Measurements from ENCODE around the gene EFNB2. TPM values are rescaled to one million over a fixed set of nuclear protein-coding genes. Genes with fewer than 3 reads are reported as not detected.

The EFNB2 gene
- total and polyA plus RNA-seq, 9 of the 15 experiments (the other 6 are each of a cell fraction or from before 2014, with no cell fraction given): 0.01 to 0.29 (median 0.18) TPM

- TF ChIP-seq TCF7L2 (IDR thresholded peaks at IDR 0.05; ENCODE audit: low read depth, low read length): no peak
- no peak for TF ChIP-seq CTCF (IDR thresholded peaks at IDR 0.05 in 2 of 3, conservative IDR thresholded peaks at IDR 0.05 in 1 of 3; ENCODE audit: insufficient read depth in 2 of 3, low read depth in 1 of 3, low read length in 3 of 3)
- no peak for TF ChIP-seq BDP1 (IDR thresholded peaks at IDR 0.05; ENCODE audit: insufficient read depth, insufficient read length)
- TF ChIP-seq ZNF324 (CRISPR knock-in tag; IDR thresholded peaks at IDR 0.05): no peak
- no peak for TF ChIP-seq CXXC5 (CRISPR knock-in tag; IDR thresholded peaks at IDR 0.05)
- TF ChIP-seq CBX1 (IDR thresholded peaks at IDR 0.05; ENCODE audit: low read depth): no peak
- no peak for TF ChIP-seq LEF1 (IDR thresholded peaks at IDR 0.05)
- no peak for TF ChIP-seq MAZ (CRISPR knock-in tag; conservative IDR thresholded peaks at IDR 0.05 in 1 of 2, IDR thresholded peaks at IDR 0.05 in 1 of 2)
- TF ChIP-seq THAP7 (CRISPR knock-in tag; IDR thresholded peaks at IDR 0.05): no peak
- no peak for TF ChIP-seq ETV1 (tag; conservative IDR thresholded peaks at IDR 0.05; ENCODE audit: low read depth)
- no peak for TF ChIP-seq THRB (CRISPR knock-in tag; conservative IDR thresholded peaks at IDR 0.05)
- TF ChIP-seq BRD4 (IDR thresholded peaks at IDR 0.05): no peak
- no peak for TF ChIP-seq STAT5B (CRISPR knock-in tag; IDR thresholded peaks at IDR 0.05)
- no peak for TF ChIP-seq ZFP91 (CRISPR knock-in tag; IDR thresholded peaks at IDR 0.05)
- TF ChIP-seq PCBP2 (IDR thresholded peaks at IDR 0.05; ENCODE audit: low read depth, low read length, poor library complexity, severe bottlenecking): no peak
- no peak for TF ChIP-seq POLR3A (IDR thresholded peaks at IDR 0.05; ENCODE audit: borderline replicate concordance, extremely low read depth, insufficient read depth, insufficient read length)
- TF ChIP-seq ZNF263 (CRISPR knock-in tag; IDR thresholded peaks at IDR 0.05; ENCODE audit: borderline replicate concordance): no peak
- H3K36me3 ChIP-seq (ENCODE audit: control insufficient read depth, insufficient read depth, low read length): no peaks in the 10 kb centered on the region
- ATAC-seq (no peak), FAIRE-seq (no peak), DNase-seq (ENCODE audit: extremely low read depth in 1 of 4, low spot score in 3 of 4) (no peak)
- BruUV-seq (replicated peaks): no TSS peak
- H2AFZ ChIP-seq (ENCODE audit: low read depth, low read length): no peak overlapping the region
- no peaks in the 10 kb centered on the region for H3K9me3 ChIP-seq (replicated peaks; ENCODE audit: control insufficient read depth, insufficient read depth, low read depth, low read length)
- H3K4me1 ChIP-seq (replicated peaks in 1 of 2; ENCODE audit: control insufficient read depth in 2 of 2, insufficient read depth in 2 of 2, low read length in 2 of 2): no peaks in the 10 kb centered on the region; a peak in 1 of 5 replicates
- no peak overlapping the region for H3K9ac ChIP-seq (ENCODE audit: insufficient read depth in 1 of 2, low read depth in 2 of 2, low read length in 2 of 2)
- ChIA-PET CTCF (ENCODE audit: low intra/inter-chr PET ratio) (no interaction called here), POLR2A (no interaction called here)
- in situ Hi-C loops (cut with MboI): no loop called here
- WGBS (ENCODE audit: insufficient coverage, low coverage, missing lambda C conversion rate): 2% methylated on average over 5 of the region's 5 CpGs
- intact Hi-C loops (cut with micrococcal nuclease): no loop called here
- no peak overlapping the region for H3K4me2 ChIP-seq (ENCODE audit: insufficient read depth, low read length)
- H3K79me2 ChIP-seq (ENCODE audit: control insufficient read depth, insufficient read depth, low read length): no peaks in the 10 kb centered on the region
- no peaks in the 10 kb centered on the region for H4K20me1 ChIP-seq (replicated peaks; ENCODE audit: control insufficient read depth, insufficient read depth, low read length)
- H3K27ac ChIP-seq (ENCODE audit: extremely low read depth, low read depth, low read length): no peak overlapping the region
- no peak overlapping the region for H3K4me3 ChIP-seq
- no peaks in the 10 kb centered on the region for H3K9me1 ChIP-seq (ENCODE audit: control insufficient read depth, insufficient read depth, low read length)
- peaks cover 0 to 18% of the 10 kb centered on the region in 2 experiments; a peak in 3 of 5 replicates for H3K27me3 ChIP-seq (ENCODE audit: control insufficient read depth in 2 of 2, insufficient read depth in 2 of 2, low read length in 2 of 2)
Observed at GRCh38 chr13:106477303-106477702, 58.2 kb downstream of the EFNB2 start.

All from K562 (cell line).